ENCODE data around the gene OIP5.
A peak's percentile ranks its signal among the peaks of the same experiment; 100 is the strongest.
"Not testable (repeated sequence)": the region's sequence is repeated elsewhere in the genome, so short reads cannot be mapped to it uniquely, and the experiment has no call there.

OIP5 gene

DNA sequence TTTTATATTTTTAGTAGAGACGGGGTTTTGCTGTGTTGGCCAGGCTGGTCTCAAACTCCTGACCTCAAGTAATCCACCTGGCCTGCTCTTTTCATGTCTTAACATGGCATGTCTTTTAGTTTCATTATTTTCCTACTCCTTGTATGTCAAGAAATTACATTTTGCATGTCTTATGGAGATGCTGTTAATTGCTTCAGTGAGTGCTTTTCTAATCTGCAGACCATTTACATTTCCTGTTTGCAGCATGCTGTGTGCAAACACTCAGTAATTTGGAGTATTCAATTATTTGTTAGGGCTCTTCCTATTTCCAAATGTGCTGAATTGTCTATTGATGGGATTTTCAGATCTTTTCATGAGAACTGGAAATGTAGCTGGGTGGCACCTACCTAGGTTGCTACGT lies 31.3 kb downstream of the OIP5 start:
- not testable (repeated sequence) for DNase-seq

DNA sequence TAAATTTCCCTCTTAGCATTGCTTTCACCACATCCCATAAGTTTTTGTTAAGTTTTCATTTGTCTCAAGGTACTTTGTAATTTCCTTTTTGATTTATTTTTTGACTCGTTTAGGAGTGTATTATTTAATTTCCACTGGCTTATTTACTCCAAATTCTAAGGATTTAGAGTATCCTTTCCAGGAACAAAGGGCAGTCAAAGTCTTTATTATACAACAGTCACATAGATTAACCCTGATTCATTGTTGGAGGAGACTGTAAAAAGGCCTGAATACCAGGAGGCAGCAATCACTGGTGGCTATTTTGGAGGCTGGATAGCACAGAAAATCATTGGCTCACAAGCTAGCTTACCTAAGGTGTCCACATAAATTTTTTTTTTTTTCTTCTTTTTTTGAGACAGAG lies 39.9 kb downstream of the OIP5 start:
- DNase-seq = no peak

DNA sequence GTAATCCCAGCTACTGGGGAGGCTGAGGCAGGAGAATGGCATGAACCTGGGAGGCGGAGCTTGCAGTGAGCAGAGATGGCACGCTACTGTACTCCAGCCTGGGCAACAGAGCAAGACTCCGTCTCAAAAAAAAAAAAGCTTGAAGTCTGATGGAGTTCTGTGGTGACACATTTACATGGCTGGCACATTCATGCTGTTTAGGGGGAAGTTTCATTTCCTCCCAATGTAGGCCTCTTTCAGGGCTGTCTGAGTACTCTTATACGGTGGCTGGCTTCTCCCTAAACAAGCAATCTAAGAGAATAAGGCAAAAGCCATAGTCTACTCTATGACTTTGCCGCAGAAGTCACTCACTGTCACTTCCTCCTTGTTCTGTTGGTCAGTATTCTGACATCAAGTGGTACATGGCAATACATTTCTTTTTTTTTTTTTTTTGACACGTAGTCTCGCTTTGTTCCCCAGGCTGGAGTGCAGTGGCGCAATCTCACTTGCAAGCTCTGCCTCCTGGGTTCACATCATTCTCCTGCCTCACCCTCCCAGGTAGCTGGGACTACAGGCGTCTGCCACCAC lies 41.2 kb downstream of the OIP5 start:
- no peak for DNase-seq

DNA sequence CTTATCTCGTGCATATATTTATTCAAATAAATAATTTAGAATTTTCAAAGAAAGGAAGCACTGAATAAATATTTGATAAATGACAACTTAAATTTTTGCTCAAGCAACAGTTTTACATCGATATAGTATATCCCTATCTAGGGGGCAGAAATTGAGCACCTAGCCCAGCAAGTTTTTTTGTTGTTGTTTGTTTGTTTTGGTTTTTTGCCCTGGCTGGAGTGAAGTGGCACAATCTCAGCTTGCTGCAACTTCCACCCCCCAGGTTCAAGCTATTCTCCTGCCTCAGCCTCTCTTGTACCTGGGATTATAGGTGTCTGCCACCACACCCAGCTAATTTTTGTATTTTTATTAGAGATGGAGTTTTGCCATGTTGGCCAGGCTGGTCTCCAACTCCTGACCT lies 42.4 kb downstream of the OIP5 start:
- DNase-seq = no peak

DNA sequence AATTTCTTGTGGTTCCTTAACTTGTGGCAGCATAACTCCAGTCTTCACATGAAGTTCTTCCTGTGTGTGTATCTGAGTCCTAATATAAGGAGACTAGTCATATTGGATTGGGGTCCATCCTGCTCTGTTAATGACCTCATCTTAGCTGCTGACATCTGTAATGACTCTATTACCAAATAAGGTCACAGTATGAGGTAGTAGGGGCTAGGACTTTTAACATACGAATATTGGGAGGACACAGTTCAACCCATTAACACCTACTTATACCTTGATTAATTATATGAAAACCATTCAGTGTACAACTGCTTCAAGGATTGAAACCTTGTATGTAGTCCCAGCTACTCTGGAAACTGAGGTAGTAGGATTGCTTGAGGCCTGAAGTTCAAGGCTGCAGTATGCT lies 43.9 kb downstream of the OIP5 start:
- DNase-seq = no peak

DNA sequence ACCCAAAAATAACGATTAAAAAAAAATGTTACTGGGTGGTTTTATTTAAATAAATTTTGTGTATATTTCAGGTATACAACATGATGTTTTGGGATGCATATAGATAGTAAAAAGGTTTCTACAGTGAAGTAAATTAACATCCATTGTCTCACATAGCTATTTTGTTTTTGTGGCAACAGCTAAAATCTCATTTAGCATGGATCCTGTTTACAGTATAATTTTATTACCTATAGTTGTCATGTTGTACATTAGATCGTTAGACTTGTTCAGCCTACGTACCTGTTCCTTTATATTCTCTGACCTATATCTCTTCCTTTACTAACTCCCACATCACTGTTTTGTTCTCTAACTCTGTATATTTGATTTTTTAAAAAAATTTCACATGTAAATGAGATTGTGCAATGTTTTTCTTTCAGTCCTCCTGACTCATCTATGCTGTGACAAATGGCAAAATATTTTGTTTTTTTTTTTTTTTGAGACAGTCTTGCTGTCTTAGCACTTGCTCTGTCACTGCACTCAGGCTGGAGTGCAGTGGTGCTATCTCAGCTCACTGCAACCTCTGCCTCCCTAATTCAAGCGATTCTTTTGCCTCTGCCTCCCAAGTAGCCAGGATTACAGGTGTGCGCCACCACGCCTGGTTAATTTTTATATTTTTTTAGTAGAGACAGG lies 45.6 kb downstream of the OIP5 start:
- no peak for DNase-seq

DNA sequence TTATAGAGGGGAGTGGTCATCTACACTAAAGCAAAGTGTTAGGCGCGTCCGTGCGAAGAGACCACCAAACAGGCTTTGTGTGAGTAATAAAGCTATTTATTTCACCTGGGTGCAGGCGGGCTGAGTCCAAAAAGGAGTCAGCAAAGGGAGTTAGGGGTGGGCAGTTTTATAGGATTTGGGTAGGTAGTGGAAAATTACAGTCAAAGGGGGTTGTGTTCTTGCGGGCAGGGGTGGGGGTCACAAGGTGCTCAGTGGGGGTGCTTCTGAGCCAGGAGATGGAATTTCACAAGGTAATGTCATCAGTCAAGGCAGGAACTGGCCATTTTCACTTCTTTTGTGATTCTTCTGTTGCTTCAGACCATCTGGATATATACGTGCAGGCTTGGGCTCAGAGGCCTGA lies 47.1 kb downstream of the OIP5 start:
- no peak for DNase-seq

DNA sequence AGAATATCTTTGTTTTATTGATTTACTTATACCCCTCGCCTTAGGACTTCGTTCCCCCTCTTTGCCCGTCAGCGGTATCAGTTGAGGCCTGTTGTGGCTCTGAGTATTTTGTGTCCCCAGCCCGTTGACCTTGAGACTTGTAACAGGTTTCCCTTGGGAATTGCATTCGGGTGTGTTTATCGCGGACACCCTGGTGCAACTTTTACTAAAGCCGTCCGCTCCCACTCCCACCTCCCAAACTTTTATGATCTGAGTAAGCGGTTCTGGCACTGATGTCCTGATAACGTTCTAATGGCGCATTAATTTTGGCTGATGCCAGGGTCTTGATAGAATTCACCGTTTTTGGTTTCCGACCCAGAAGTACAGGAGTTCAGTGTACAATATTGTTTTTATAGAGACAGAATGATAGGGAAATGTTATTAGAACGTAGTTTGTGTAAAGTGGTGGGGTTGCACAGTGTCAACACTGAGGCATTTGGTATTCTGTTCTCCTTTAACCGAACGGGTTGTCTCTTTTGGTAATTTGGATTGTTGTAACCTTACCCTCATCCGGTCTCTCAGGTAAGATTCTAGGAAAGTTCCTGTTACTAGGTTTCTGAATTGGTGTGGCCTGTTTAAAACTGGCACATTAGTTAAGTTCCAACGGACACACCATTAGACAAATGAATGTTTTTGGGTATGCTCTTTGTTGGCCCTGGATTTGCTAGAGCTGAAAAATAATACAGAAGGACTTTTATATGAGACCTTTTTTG lies 47.8 kb downstream of the OIP5 start:
- DNase-seq = no peak

DNA sequence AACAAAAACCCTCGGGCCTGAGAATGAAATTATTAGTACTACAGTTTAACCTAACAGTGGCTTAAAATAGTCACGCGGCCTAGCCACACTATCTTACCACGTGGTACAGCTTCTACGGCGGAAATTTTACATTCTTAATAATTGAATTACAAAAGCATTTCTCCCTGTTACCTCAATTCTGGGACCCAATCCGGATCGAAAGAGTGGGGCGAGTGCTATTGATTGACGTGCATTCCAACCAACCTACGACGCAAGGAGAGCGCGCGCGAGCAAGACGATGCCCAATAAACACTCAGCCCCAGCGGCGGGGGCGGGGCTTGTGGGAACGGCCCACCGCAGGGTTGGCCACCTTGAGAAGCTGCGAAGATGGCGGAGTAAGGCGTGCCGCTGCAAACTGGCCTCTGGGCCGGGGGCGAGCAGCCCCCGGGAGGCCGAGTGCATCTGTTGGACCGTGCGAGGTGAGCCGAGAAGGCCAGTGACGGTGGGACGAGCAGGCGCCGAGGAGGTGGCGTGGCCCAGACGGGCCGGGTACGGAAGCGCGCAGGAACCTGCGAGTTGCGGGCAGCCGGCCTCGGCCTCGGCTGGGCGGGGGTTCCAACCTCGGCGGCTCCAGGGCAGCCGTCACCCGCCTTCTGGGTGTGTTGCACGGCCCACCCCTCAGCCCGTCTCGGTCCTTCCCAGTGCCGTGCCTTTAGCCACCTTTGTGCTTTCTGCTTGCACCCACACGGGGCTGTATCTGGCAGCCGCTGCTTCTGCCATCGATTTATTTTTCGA lies 48.6 kb downstream of the OIP5 start:
- peak; percentile 98 for DNase-seq

DNA sequence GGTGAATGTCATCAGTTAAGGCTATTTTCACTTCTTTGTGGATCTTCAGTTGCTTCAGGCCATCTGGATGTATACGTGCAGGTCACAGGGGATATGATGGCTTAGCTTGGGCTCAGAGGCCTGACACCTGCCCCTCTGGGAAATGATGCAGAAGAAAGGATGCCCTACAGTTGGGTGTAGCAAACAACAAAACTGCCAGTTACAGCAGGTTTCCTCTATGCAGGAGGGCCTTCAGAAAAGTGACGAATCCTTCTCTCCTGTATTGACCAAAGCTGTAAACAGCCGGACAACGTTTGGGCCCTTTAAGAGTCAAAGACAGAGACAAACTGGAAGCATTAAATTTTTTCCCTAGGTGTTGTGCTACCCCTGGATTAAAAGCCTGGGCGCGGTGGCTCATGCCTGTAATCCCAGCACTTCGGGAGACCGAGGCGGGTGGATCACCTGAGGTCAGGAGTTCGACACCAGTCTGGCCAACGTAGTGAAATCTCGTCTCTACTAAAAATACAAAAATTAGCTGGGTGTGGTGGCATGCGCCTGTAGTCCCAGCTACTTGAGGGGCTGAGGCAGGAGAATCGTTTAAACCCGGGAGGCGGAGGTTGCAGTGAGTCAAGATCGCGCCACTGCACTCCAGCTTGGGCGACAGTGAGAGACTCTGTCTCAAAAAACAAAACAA lies 49.3 kb downstream of the OIP5 start:
- not testable (repeated sequence) for DNase-seq

DNA sequence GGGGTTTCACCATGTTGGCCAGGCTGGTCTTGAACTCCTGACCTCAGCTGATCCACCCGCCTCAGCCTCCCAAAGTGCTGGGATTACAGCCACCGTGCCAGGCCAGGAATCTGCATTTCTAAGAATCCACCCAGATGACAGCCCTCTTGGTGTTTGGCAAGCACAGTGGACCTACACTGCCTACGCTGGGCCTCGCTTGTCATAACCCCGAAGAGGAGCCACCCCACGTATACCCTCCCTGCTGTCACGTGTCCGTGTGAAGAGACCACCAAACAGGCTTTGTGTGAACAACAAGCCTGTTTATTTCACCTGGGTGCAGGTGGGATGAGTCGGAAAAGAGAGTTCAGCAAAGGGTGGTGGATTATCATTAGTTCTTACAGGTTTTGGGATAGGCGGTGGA lies 50.0 kb downstream of the OIP5 start:
- not testable (repeated sequence) for DNase-seq

DNA sequence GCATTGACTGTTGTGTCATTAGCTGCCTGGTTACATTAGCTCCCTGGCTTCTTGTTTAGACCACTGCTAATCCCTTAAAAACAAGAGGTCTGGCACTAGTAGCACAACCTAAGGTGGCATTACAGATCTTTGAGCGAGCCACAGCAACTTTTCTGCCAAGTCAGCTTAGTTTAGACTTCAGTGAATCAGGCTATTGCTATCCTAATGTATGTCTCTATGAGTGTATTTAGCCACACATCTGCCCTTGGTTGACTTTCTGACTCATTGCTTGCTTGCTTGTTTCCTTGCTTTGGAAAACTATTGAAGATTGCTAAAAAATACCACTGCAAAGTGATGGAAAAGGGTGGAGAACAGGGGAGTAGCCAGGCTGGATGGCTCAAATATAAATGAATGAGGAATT lies 51.2 kb downstream of the OIP5 start:
- no peak for DNase-seq

DNA sequence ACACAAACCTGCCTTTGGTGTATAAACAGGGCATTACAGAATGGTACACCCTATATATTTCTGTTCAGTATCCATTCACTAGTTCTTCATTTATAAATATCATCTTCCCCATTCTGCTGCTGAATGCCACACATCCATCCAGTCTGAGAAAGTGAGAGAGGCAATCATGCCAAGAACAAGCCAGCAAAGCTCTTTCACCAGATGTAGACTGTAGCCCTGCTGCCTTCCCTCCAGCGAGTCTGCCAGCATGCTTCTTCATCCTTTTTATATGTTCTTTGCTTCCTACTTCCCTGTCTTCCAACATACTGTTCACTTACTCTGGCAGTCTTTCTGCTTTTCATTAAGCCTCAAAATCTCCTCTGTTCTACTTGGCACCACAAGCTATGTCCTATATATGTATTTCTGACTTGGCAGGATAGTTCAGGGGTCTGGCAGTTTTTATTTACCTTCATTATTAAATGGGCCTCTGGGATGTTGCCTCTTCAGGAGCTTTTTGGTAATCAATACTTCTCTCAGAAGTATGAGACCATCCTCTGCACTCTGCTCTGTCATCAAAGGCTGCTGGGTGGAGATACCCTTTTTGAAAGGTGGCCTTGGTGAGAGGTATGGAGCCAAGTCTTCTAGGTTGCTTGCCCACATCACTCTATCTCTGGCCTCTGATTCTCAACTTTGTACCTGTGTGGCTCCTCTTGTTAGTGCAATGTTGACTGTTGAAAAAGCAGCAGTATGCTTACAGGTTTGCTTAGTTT lies 52.7 kb downstream of the OIP5 start:
- no peak for DNase-seq

DNA sequence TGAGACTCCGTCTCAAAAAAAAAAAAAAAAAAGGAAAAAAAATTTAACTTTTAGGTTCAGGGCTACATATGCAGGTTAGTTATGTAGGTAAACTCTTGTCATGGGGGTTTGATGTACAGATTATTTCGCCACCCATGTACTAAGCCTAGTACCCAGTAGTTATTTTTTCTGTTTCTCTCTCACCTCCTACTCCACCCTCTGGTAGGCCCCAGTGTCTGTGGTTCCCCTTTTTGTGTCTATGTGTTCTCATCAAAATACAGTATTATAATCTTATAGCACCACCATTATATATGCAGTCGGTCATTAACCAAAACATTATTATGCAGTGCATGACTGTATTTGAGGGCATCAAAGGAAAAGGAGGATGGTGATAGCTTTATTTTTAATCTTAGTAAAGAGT lies 54.1 kb downstream of the OIP5 start:
- no peak for DNase-seq

DNA sequence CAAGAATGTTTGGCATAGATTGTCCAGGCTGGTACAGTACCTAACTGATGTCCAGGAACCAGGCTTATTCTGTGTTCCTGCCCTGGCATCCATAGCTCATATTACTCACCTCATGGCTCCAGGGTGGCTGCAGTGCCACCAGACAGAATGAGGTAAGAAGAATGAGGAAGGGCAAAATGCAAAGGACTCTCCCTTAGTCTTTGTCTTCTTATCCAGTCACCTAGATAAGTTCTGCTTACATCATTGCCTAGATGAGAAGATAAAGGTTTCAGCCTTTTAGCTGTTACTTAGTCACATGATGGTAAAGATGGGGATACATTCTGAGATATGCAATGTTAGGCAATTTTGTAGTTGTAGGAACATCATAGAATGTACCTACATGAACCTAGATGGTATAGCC lies 55.6 kb downstream of the OIP5 start:
- no peak for DNase-seq

DNA sequence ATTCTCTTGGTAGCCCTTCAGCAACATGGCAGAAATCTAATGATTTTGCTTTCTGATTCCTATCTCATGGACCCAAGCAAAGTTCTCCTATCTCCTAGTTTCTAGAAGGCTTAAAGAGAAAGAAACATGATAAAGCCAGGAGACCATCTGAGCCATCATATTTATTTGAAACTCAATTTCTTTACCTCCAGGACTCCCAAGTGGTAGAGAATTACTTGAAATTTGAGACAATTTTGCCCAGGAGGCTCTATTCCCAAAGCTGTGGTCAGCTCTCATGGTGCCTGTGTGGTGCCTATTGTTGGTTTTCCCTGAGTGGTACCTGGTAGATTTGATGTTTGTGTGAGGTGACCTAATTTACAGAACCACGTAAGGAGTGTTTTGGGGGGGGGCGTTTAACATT lies 62.5 kb downstream of the OIP5 start:
- DNase-seq = no peak

DNA sequence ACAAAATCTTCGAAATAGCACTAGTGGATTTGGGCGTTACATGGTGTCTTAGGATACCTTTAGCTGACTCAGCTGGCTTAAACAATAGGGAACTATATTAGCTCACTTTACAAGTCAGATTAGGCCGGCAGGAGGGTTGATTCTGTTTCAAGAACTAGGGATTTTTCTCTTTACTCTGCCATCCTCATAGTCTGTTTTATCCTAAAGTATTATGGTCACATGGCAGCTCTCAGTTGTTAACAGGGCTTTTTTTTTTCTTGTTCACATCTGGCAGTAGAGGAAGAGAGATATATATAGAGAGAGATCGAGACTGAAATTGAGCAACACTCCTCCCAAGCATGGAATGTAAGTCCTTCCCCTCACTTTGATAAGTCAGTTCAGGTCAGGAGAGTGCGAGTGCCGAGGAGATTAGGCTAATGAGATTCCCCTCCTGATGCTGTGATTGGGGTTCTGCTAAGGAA lies 68.5 kb downstream of the OIP5 start:
- DNase-seq = no peak

DNA sequence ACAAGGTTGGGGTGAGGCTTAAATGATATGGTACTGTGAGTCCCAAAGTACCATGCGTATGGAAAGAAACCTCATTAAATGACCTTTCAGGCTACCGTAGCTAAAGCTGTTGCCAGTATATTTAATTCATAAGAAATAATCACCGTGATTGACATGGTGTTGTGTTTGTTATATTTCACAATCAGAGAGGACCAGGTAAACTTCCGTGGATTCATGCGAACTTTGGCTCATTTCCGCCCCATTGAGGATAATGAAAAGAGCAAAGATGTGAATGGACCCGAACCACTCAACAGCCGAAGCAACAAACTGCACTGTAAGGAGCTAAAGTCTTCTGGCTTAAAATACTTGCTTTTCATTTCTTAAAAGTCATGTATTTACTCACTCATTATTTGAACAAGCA lies 69.8 kb downstream of the OIP5 start:
- no peak for DNase-seq

DNA sequence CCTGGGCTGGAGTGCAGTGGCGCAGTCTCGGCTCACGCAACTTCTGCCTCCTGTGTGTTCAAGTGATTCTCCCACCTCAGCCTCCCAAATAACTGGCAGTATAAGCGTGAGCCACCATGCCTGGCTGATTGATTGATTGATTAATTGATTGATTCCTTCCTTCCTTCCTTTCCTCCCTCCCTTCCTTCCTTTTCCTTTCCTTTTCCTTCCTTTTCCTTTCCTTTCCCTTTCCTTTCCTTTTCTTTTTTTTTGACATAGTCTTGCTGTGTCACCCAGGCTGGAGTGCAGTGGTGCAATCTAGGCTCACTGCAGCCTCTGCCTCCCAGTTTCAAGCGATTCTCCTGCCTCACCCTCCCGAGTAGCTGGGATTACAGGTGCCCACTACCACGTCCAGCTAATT lies 71.5 kb downstream of the OIP5 start:
- DNase-seq = not testable (repeated sequence)

DNA sequence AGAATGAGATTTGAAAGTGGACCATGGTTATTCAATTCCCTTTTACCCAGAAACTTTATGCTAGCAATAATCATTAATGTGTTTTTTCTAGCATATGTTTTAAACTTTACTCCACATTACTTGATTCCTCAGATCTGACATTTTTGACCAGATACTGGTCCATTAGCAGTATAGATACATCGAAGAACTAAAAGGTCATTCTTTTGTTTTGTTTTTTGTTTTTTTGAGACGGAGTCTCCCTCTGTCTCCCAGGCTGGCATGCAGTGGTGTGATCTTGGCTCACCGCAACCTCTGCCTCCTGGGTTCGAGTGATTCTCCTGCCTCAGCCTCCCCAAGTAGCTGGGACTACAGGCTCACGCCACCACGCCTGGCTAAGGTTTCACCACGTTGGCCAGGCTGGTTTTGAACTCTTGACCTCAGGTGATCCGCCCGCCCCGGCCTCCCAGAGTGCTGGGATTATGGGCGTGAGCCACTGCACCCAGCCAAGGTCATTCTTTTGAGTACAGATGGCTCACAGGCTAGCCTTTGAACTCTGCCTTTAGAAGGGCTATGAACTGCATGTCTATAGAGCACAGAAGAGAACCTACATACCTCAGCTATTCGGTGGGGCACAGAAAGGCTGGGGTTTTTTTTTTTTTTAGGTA lies 72.7 kb downstream of the OIP5 start:
- DNase-seq = no peak
